ENCODE results near the gene RPUSD4.

GRCh38 chr11:126186025-126186698 lies 25.3 kb downstream of the RPUSD4 start:
- TF ChIP-seq, protein P1, sequence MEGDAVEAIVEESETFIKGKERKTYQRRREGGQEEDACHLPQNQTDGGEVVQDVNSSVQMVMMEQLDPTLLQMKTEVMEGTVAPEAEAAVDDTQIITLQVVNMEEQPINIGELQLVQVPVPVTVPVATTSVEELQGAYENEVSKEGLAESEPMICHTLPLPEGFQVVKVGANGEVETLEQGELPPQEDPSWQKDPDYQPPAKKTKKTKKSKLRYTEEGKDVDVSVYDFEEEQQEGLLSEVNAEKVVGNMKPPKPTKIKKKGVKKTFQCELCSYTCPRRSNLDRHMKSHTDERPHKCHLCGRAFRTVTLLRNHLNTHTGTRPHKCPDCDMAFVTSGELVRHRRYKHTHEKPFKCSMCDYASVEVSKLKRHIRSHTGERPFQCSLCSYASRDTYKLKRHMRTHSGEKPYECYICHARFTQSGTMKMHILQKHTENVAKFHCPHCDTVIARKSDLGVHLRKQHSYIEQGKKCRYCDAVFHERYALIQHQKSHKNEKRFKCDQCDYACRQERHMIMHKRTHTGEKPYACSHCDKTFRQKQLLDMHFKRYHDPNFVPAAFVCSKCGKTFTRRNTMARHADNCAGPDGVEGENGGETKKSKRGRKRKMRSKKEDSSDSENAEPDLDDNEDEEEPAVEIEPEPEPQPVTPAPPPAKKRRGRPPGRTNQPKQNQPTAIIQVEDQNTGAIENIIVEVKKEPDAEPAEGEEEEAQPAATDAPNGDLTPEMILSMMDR (IDR thresholded peaks at IDR 0.05; ENCODE audit: low read depth, low read length, poor library complexity, severe bottlenecking): no peak
- no peak for TF ChIP-seq EZH2phosphoT487 (IDR thresholded peaks at IDR 0.05; ENCODE audit: borderline replicate concordance, low read length)

Data from DOHH2 (cell line).